GM12878 (cell line): ENCODE data around the gene OSBPL2.

Experiments
- EP300 ChIP-seq, 2 experiments: fragments of 150-350 bp in 1 of 2; IDR thresholded peaks; 2 replicates each; pipeline ENCODE4 v1.6.1; 2011 to 2012; ENCODE audit warnings: low read depth in 2 of 2, low read length in 2 of 2, borderline replicate concordance in 1 of 2, improper control_type of control experiment in 1 of 2, inconsistent platforms in 1 of 2; ENCODE audit not compliant: control insufficient read depth in 1 of 2
- JUND ChIP-seq: IDR thresholded peaks from 2 replicates; pipeline ENCODE4 v1.6.1; 2012; ENCODE audit warnings: low read depth, mild to moderate bottlenecking, low read length, improper control_type of control experiment, moderate library complexity
- TF ChIP-seq, protein P1 (sequence below): IDR thresholded peaks from 2 replicates; pipeline ENCODE4 v1.6.1; 2012; ENCODE audit warnings: low read depth, low read length, improper control_type of control experiment
- TF ChIP-seq, protein P2 (sequence below), 3 experiments: IDR thresholded peaks in 2 of 3; conservative IDR thresholded peaks in 1 of 3; 2 replicates each; pipeline ENCODE4 v1.5.1; 2011; ENCODE audit warnings: low read depth in 3 of 3, low read length in 3 of 3, mild to moderate bottlenecking in 3 of 3, control low read depth in 2 of 3, moderate library complexity in 2 of 3, inconsistent platforms in 1 of 3, mixed read lengths in 1 of 3; ENCODE audit not compliant: control insufficient read depth in 2 of 3, insufficient read depth in 1 of 3; ENCODE audit errors: extremely low read depth in 1 of 3

GRCh38 chr20:62306414-62307187, 68.3 kb downstream of the OSBPL2 start:
- no peak for TF ChIP-seq JUND
- no peak for TF ChIP-seq EP300 (IDR thresholded peaks at IDR 0.05; ENCODE audit: borderline replicate concordance in 1 of 2, control insufficient read depth in 1 of 2, low read depth in 2 of 2, low read length in 2 of 2)
- TF ChIP-seq, protein P1, sequence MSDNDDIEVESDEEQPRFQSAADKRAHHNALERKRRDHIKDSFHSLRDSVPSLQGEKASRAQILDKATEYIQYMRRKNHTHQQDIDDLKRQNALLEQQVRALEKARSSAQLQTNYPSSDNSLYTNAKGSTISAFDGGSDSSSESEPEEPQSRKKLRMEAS: no peak
- TF ChIP-seq, protein P2, sequence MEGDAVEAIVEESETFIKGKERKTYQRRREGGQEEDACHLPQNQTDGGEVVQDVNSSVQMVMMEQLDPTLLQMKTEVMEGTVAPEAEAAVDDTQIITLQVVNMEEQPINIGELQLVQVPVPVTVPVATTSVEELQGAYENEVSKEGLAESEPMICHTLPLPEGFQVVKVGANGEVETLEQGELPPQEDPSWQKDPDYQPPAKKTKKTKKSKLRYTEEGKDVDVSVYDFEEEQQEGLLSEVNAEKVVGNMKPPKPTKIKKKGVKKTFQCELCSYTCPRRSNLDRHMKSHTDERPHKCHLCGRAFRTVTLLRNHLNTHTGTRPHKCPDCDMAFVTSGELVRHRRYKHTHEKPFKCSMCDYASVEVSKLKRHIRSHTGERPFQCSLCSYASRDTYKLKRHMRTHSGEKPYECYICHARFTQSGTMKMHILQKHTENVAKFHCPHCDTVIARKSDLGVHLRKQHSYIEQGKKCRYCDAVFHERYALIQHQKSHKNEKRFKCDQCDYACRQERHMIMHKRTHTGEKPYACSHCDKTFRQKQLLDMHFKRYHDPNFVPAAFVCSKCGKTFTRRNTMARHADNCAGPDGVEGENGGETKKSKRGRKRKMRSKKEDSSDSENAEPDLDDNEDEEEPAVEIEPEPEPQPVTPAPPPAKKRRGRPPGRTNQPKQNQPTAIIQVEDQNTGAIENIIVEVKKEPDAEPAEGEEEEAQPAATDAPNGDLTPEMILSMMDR (IDR thresholded peaks at IDR 0.05 in 2 of 3, conservative IDR thresholded peaks at IDR 0.05 in 1 of 3; ENCODE audit: control insufficient read depth in 2 of 3, extremely low read depth in 1 of 3, insufficient read depth in 1 of 3, low read depth in 3 of 3, low read length in 3 of 3): no peak
